H1 (cell line): ENCODE data around the gene PLEK2. TPM values are rescaled to one million over a fixed set of nuclear protein-coding genes. Genes with fewer than 3 reads are reported as not detected.

Experiments
- CTCF ChIA-PET: fragments of 300-600 bp; sonication (Branson Sonifier 250); formaldehyde crosslinking; loops from one replicate; lab custom pipeline; 2021; ENCODE audit not compliant: partially characterized antibody; lab: Charles Lee
- POLR2A ChIA-PET: fragments of 300-600 bp; sonication (Branson Sonifier 250); formaldehyde crosslinking; loops from one replicate; lab custom pipeline; 2021; ENCODE audit warnings: inconsistent platforms; ENCODE audit not compliant: partially characterized antibody; lab: Charles Lee
- DNase-seq, 2 experiments: peaks; one replicate each; pipeline versions ENCODE4 v3.0.0 to v3.0.0-alpha.2; 2010 to 2022; ENCODE audit warnings: low spot score in 2 of 2, low read depth in 1 of 2, mixed read lengths in 1 of 2
- FAIRE-seq: peaks from 2 replicates; lab custom pipeline; 2011; peaks lifted over from hg19 to GRCh38; lab: Jason Lieb, UNC
- H2AFZ ChIP-seq: 2 replicates; pipeline ENCODE4 v1.8.1; 2012; ENCODE audit warnings: low read length, inconsistent platforms
- H2AK5ac ChIP-seq: 2 replicates; pipeline ENCODE4 v1.6.1; 2013; ENCODE audit warnings: low read depth, low read length
- H2BK120ac ChIP-seq: replicated peaks from 2 replicates; pipeline ENCODE3; 2013; ENCODE audit warnings: low read depth, low read length, inconsistent platforms
- H2BK12ac ChIP-seq: 2 replicates; pipeline ENCODE4 v1.6.1; 2013; ENCODE audit warnings: low read depth, low read length
- H2BK15ac ChIP-seq: 2 replicates; pipeline ENCODE4 v1.6.1; 2013; ENCODE audit warnings: low read length
- H2BK20ac ChIP-seq: 2 replicates; pipeline ENCODE4 v1.6.1; 2013; ENCODE audit warnings: low read length
- H2BK5ac ChIP-seq: 2 replicates; pipeline ENCODE4 v1.6.1; 2013; ENCODE audit warnings: low read depth, low read length
- H3K14ac ChIP-seq: 2 replicates; pipeline ENCODE4 v1.6.1; 2013; ENCODE audit warnings: inconsistent platforms; ENCODE audit not compliant: insufficient read length
- H3K18ac ChIP-seq: 2 replicates; pipeline ENCODE4 v1.6.1; 2013; ENCODE audit warnings: low read length; ENCODE audit errors: extremely low read depth
- H3K23ac ChIP-seq: 2 replicates; pipeline ENCODE4 v1.6.1; 2013; ENCODE audit warnings: inconsistent platforms; ENCODE audit not compliant: insufficient read length
- H3K23me2 ChIP-seq: 2 replicates; pipeline ENCODE4 v1.6.1; 2013; ENCODE audit warnings: low read depth, low read length
- H3K27ac ChIP-seq: 2 replicates; pipeline ENCODE4 v1.6.1; 2011; ENCODE audit warnings: low read depth, low read length, inconsistent platforms
- H3K27me3 ChIP-seq, 4 experiments: replicated peaks in 1 of 4; 1 replicate in 1 of 4; 2 replicates in 3 of 4; pipeline versions ENCODE4 v1.6.1 to v1.8.1; 2011 to 2013; ENCODE audit warnings: low read length in 3 of 4, mild to moderate bottlenecking in 3 of 4, inconsistent platforms in 2 of 4, mixed read lengths in 2 of 4, moderate library complexity in 1 of 4; ENCODE audit not compliant: control insufficient read depth in 3 of 4, insufficient read depth in 3 of 4; ENCODE audit errors: extremely low read depth in 1 of 4
- H3K36me3 ChIP-seq, 4 experiments: 2 replicates each; pipeline versions ENCODE4 v1.6.1 to v1.8.1; 2011 to 2013; ENCODE audit warnings: mild to moderate bottlenecking in 4 of 4, low read length in 3 of 4, moderate library complexity in 2 of 4, control low read depth in 1 of 4, inconsistent platforms in 1 of 4; ENCODE audit not compliant: insufficient read depth in 4 of 4, control insufficient read depth in 2 of 4
- H3K4ac ChIP-seq: replicated peaks from 2 replicates; pipeline ENCODE3; 2013; ENCODE audit warnings: low read length, low read depth, mixed read lengths, inconsistent platforms; ENCODE audit not compliant: insufficient read length
- H3K4me1 ChIP-seq, 4 experiments: replicated peaks in 1 of 4; 1 replicate in 1 of 4; 2 replicates in 3 of 4; pipeline versions ENCODE4 v1.6.1 to v1.8.1; 2011 to 2013; ENCODE audit warnings: low read length in 3 of 4, inconsistent platforms in 2 of 4, mixed read lengths in 1 of 4; ENCODE audit not compliant: insufficient read depth in 4 of 4, control insufficient read depth in 3 of 4
- H3K4me2 ChIP-seq, 2 experiments: 2 replicates each; pipeline versions ENCODE4 v1.6.1 to v1.8.1; 2011 to 2013; ENCODE audit warnings: low read depth in 2 of 2, low read length in 2 of 2, control low read depth in 1 of 2, inconsistent platforms in 1 of 2, mild to moderate bottlenecking in 1 of 2; ENCODE audit not compliant: insufficient read depth in 1 of 2
- H3K4me3 ChIP-seq, 4 experiments: fragments of 200-600, 300-600 bp in 1 of 4; sonication (generic), shearing (Covaris generic), sonication (Bioruptor Twin) in 1 of 4; 2 replicates each; pipeline versions ENCODE4 v1.5.1 to v1.8.1; 2011 to 2016; ENCODE audit warnings: low read length in 4 of 4, low read depth in 3 of 4, control low read depth in 2 of 4, inconsistent platforms in 2 of 4, mild to moderate bottlenecking in 2 of 4, mixed read lengths in 1 of 4, moderate library complexity in 1 of 4; ENCODE audit not compliant: insufficient read depth in 2 of 4; ENCODE audit errors: extremely low read depth in 1 of 4
- H3K56ac ChIP-seq: replicated peaks from 2 replicates; pipeline ENCODE3; 2013; ENCODE audit warnings: low read depth, mild to moderate bottlenecking, mixed read lengths, low read length, inconsistent platforms; ENCODE audit not compliant: insufficient read length
- H3K79me1 ChIP-seq: 2 replicates; pipeline ENCODE4 v1.6.1; 2013; ENCODE audit warnings: low read depth, low read length, control low read depth
- H3K79me2 ChIP-seq, 2 experiments: 2 replicates each; pipeline versions ENCODE4 v1.6.1 to v1.8.1; 2012 to 2013; ENCODE audit warnings: low read length in 2 of 2, mild to moderate bottlenecking in 2 of 2, inconsistent platforms in 1 of 2; ENCODE audit not compliant: insufficient read depth in 2 of 2, control insufficient read depth in 1 of 2
- H3K9ac ChIP-seq, 4 experiments: replicated peaks in 1 of 4; 1 replicate in 1 of 4; 2 replicates in 3 of 4; pipeline versions ENCODE4 v1.6.1 to v1.8.1; 2011 to 2013; ENCODE audit warnings: low read depth in 3 of 4, low read length in 3 of 4, control low read depth in 2 of 4, mild to moderate bottlenecking in 2 of 4, moderate library complexity in 2 of 4, inconsistent platforms in 1 of 4; ENCODE audit errors: extremely low read depth in 1 of 4
- H3K9me3 ChIP-seq, 2 experiments: 2 replicates each; pipeline versions ENCODE4 v1.6.1 to v1.8.1; 2012 to 2013; ENCODE audit warnings: mild to moderate bottlenecking in 2 of 2, moderate library complexity in 2 of 2, control low read depth in 1 of 2, inconsistent platforms in 1 of 2, low read depth in 1 of 2, low read length in 1 of 2, mixed read lengths in 1 of 2; ENCODE audit not compliant: insufficient read depth in 2 of 2
- H4K20me1 ChIP-seq, 2 experiments: replicated peaks in 1 of 2; 2 replicates each; pipeline versions ENCODE3 to v1.8.1; 2011 to 2013; ENCODE audit warnings: inconsistent platforms in 2 of 2, low read length in 2 of 2, mild to moderate bottlenecking in 1 of 2; ENCODE audit not compliant: insufficient read depth in 2 of 2, control insufficient read depth in 1 of 2
- H4K5ac ChIP-seq: 2 replicates; pipeline ENCODE4 v1.6.1; 2013; ENCODE audit warnings: low read length, low read depth, mixed read lengths, inconsistent platforms; ENCODE audit not compliant: insufficient read length
- H4K8ac ChIP-seq: 2 replicates; pipeline ENCODE4 v1.8.0; 2013; ENCODE audit warnings: mild to moderate bottlenecking, moderate library complexity, low read length, inconsistent platforms; ENCODE audit not compliant: insufficient read depth; ENCODE audit errors: extremely low read depth
- H4K91ac ChIP-seq: replicated peaks from 2 replicates; pipeline ENCODE3; 2013; ENCODE audit warnings: low read length, mixed read lengths, inconsistent platforms; ENCODE audit not compliant: insufficient read length
- CBX5 ChIP-seq: fragments of 300-800, 300-1000 bp; sonication (generic); IDR thresholded peaks from 2 replicates; pipeline ENCODE4 v1.7.1; 2016; ENCODE audit warnings: antibody characterized with exemption, low read length, low read depth
- CEBPB ChIP-seq: IDR thresholded peaks from 2 replicates; pipeline ENCODE4 v1.6.1; 2012; ENCODE audit warnings: low read depth, low read length
- CTBP2 ChIP-seq: IDR thresholded peaks from 2 replicates; pipeline ENCODE4 v1.7.0; 2011; ENCODE audit warnings: borderline replicate concordance, mild to moderate bottlenecking, moderate library complexity, mixed read lengths, low read length; ENCODE audit not compliant: insufficient read depth, insufficient read length
- FOSL1 ChIP-seq: IDR thresholded peaks from 2 replicates; pipeline ENCODE4 v1.6.1; 2011; ENCODE audit warnings: mild to moderate bottlenecking, low read depth, low read length, moderate library complexity; ENCODE audit not compliant: insufficient read depth
- KDM4A ChIP-seq: IDR thresholded peaks from one replicate; pipeline ENCODE4 v1.7.1; 2012; ENCODE audit warnings: low read depth, mild to moderate bottlenecking, moderate library complexity, low read length, inconsistent platforms; ENCODE audit not compliant: severe bottlenecking
- MAFK ChIP-seq: IDR thresholded peaks from 2 replicates; pipeline ENCODE4 v1.6.1; 2012; ENCODE audit warnings: low read depth, mild to moderate bottlenecking, improper control_type of control experiment, low read length
- SIRT6 ChIP-seq: IDR thresholded peaks from one replicate; pipeline ENCODE4 v1.7.1; 2012; ENCODE audit warnings: low read length, inconsistent platforms
- SP2 ChIP-seq: IDR thresholded peaks from 2 replicates; pipeline ENCODE4 v1.6.1; 2012; ENCODE audit warnings: mild to moderate bottlenecking, low read length, inconsistent platforms
- SP4 ChIP-seq: IDR thresholded peaks from 2 replicates; pipeline ENCODE4 v1.6.1; 2012; ENCODE audit warnings: low read length, inconsistent platforms
- YY1 ChIP-seq: IDR thresholded peaks from 2 replicates; pipeline ENCODE4 v1.6.1; 2011; ENCODE audit warnings: low read depth, mild to moderate bottlenecking, low read length
- WGBS, 2 experiments: shearing (Covaris generic) in 1 of 2; methylation state at CpG; one replicate each; pipeline versions ENCODE4 v1.1.6 to v1.1.7; 2013 to 2015; ENCODE audit warnings: low lambda C conversion rate in 2 of 2, mixed read lengths in 2 of 2, inconsistent platforms in 1 of 2, low coverage in 1 of 2, missing lambda C conversion rate in 1 of 2; ENCODE audit not compliant: insufficient replicate concordance in 2 of 2, insufficient coverage in 1 of 2, insufficient read length in 1 of 2; ENCODE audit errors: extremely low coverage in 1 of 2, missing lambda C conversion rate in 1 of 2; 5-methylcytosine and 5-hydroxymethylcytosine counted together
- polyA plus RNA-seq, 7 experiments: library from polyadenylated mRNA; depleted of rRNA in 3 of 7; stranded (reverse) in 5 of 7; unstranded in 2 of 7; fragments of >200 nt in 5 of 7; fragments of 200-250 nt in 2 of 7; gene quantifications; 1 replicate in 5 of 7; 2 replicates in 1 of 7; 4 replicates in 1 of 7; pipeline versions ENCODE4 v1.2.1 to v1.2.3, GENCODE V29; 2011 to 2013; ENCODE audit warnings: missing spikeins in 2 of 7, mixed read lengths in 2 of 7
- total RNA-seq: library from RNA; stranded (reverse); fragmentation: NEBNext Ultra II Directional; extraction: Animal tissue kit (Norgen Biotek cat#: 25700); gene quantifications from 2 replicates; pipeline ENCODE4 v1.2.1, GENCODE V29; 2021

PLEK2 gene
- total and polyA plus RNA-seq, 2 of the 8 experiments (the other 6 are each of a cell fraction or from before 2014, with no cell fraction given), result 0.41 to 2.1 TPM

DNA sequence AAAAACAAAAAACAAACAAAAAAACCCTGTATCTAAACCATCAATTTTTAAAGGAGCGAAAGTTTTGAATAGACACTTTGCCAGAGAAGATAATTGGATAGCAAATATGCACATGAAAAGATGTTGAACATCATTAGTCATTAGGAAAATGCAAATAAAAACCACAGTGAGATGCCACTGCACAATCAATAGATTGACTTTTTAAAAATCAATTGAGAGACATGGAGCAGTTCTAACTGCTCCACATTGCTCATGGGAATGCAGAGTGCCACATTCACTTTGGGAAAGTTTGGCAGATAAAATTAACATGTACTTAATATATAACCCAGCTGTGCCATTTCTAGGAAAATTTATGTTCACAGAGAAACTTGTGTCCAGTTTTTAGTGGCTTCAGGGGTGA, 39.1 kb downstream of the PLEK2 start:
- H2AFZ ChIP-seq, result no peak overlapping the region
- ChIA-PET POLR2A (no interaction called here), CTCF (no interaction called here)
- no peak overlapping the region for H4K8ac ChIP-seq
- no peak overlapping the region for H3K14ac ChIP-seq
- no peak overlapping the region for H3K23ac ChIP-seq
- H4K5ac ChIP-seq, result no peak overlapping the region
- no peak overlapping the region for H2BK15ac ChIP-seq
- H3K23me2 ChIP-seq, result no peaks in the 10 kb centered on the region
- peaks cover 0 to 5% of the 10 kb centered on the region in 2 experiments for H4K20me1 ChIP-seq
- DNase-seq, result no peak
- no peak overlapping the region for H3K18ac ChIP-seq
- no peak overlapping the region for H3K9ac ChIP-seq
- H3K4me2 ChIP-seq, result no peak overlapping the region
- H2BK12ac ChIP-seq, result no peak overlapping the region
- no peaks in the 10 kb centered on the region; the same call in 1 of the 2 replicates for H3K79me1 ChIP-seq
- no peak for TF ChIP-seq FOSL1
- TF ChIP-seq CTBP2, result no peak
- no peak for TF ChIP-seq CEBPB
- TF ChIP-seq MAFK, result no peak
- no peak for TF ChIP-seq SP4
- TF ChIP-seq KDM4A, result no peak
- TF ChIP-seq YY1, result no peak
- no peak for TF ChIP-seq SP2
- no peak for TF ChIP-seq SIRT6
- TF ChIP-seq CBX5, result no peak
- no peak overlapping the region for H3K4me3 ChIP-seq
- no peaks in the 10 kb centered on the region for H3K4me1 ChIP-seq
- no peak overlapping the region for H2BK120ac ChIP-seq
- H3K4ac ChIP-seq, result no peak overlapping the region
- no peaks in the 10 kb centered on the region for H3K27me3 ChIP-seq
- H4K91ac ChIP-seq, result no peak overlapping the region
- H3K9me3 ChIP-seq, result no peaks in the 10 kb centered on the region
- H3K79me2 ChIP-seq, result peaks cover 0 to 9% of the 10 kb centered on the region in 2 experiments; a peak in 1 of 4 replicates
- no peak overlapping the region for H3K56ac ChIP-seq
- no peak overlapping the region for H2BK5ac ChIP-seq
- 95% methylated on average over 1 of the region's 1 CpG; no CpG with 5 or more reads in 1 of the 2 experiments for WGBS, 2 experiments
- no peak overlapping the region for H3K27ac ChIP-seq
- peaks cover 14 to 79% (median 42%) of the 10 kb centered on the region in 4 experiments for H3K36me3 ChIP-seq
- FAIRE-seq, result no peak
- H2BK20ac ChIP-seq, result no peak overlapping the region
- no peak overlapping the region for H2AK5ac ChIP-seq
